ENCODE measurements around the gene CNTNAP2. TPM values are rescaled to one million over a fixed set of nuclear protein-coding genes. Genes with fewer than 3 reads are reported as not detected.
"Not testable (repeated sequence)": the region's sequence is repeated elsewhere in the genome, so short reads cannot be mapped to it uniquely, and the experiment has no call there.

CNTNAP2 gene
- polyA plus RNA-seq, 3 donors from 2014 or later = 0.94 to 1.1 TPM; not detected in 1

- H3K27ac Mint-ChIP-seq = no peak overlapping the region
- DNase-seq = no peak
- no peaks in the 10 kb centered on the region for H3K27me3 Mint-ChIP-seq (ENCODE audit: low read depth in 3 of 3)
- peaks cover 14 to 60% (median 24%) of the 10 kb centered on the region in 6 donors for H3K9me3 Mint-ChIP-seq
- H3K36me3 Mint-ChIP-seq = peaks cover 0 to 5% (median 0%) of the 10 kb centered on the region in 3 donors
- no peak overlapping the region for H3K4me3 Mint-ChIP-seq
- H3K4me1 Mint-ChIP-seq = no peaks in the 10 kb centered on the region
Measured at GRCh38 chr7:146185844-146186243, 69.2 kb downstream of the CNTNAP2 start.

DNA sequence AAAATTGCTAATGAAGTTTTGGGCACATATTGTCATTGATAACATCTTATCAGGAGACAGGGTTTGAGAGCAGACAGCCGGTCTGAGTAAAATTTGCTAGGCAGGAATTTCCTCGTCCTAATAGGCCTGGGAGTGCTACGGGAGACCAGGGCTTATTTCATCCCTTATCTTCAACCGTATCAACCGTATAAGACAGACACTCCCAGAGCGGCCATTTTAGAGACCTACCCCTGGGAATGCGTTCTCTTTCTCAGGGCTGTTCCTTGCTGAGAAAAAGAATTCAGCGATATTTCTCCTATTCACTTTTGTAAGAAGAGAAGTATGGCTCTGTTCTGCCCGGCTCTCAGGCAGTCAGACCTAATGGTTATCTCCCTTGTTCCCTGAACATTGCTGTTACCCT is 74.8 kb downstream of the CNTNAP2 start:
- not testable (repeated sequence) for H3K27ac Mint-ChIP-seq; H3K4me3 Mint-ChIP-seq; DNase-seq; H3K4me1 Mint-ChIP-seq; H3K27me3 Mint-ChIP-seq (ENCODE audit: low read depth in 3 of 3); H3K36me3 Mint-ChIP-seq
- peaks cover 19 to 86% (median 37%) of the 10 kb centered on the region in 6 donors for H3K9me3 Mint-ChIP-seq

GRCh38 chr7:146201945-146202344 is 85.3 kb downstream of the CNTNAP2 start:
- H3K36me3 Mint-ChIP-seq = peaks cover 0 to 3% (median 0%) of the 10 kb centered on the region in 3 donors
- DNase-seq = no peak
- peaks cover 0 to 2% (median 0%) of the 10 kb centered on the region in 3 donors for H3K27me3 Mint-ChIP-seq (ENCODE audit: low read depth in 3 of 3)
- H3K9me3 Mint-ChIP-seq = peaks cover 2 to 34% (median 11%) of the 10 kb centered on the region in 6 donors
- H3K4me3 Mint-ChIP-seq = no peak overlapping the region
- H3K4me1 Mint-ChIP-seq = no peaks in the 10 kb centered on the region
- H3K27ac Mint-ChIP-seq = no peak overlapping the region

- no peaks in the 10 kb centered on the region for H3K4me1 Mint-ChIP-seq
- H3K36me3 Mint-ChIP-seq = no peaks in the 10 kb centered on the region
- DNase-seq = no peak
- no peak overlapping the region for H3K27ac Mint-ChIP-seq
- peaks cover 0 to 31% (median 10%) of the 10 kb centered on the region in 6 donors for H3K9me3 Mint-ChIP-seq
- H3K4me3 Mint-ChIP-seq = no peak overlapping the region
- peaks cover 0 to 2% (median 0%) of the 10 kb centered on the region in 3 donors for H3K27me3 Mint-ChIP-seq (ENCODE audit: low read depth in 3 of 3)
Measured at GRCh38 chr7:146206270-146206669, 89.7 kb downstream of the CNTNAP2 start.

DNA sequence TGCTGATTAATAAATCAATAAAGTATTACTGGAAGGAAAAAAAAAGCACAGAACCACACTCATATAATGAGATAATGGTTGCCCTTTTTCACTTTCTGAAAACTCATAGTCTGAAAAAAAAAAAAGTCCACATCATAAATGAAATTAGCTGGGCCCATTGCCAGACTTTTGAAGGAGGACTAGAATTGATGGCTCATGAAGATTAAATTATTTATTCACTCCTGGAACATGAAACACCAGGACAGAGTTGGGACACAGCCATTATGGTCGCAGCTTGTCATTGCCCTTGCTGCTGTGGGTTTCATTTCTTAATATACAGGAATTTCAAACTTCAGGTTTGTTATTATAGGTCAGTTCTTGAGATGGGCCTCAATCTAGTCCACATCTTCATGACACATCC is 91.9 kb downstream of the CNTNAP2 start:
- Mint-ChIP-seq H3K4me1 (no peaks in the 10 kb centered on the region), H3K27ac (no peak overlapping the region), H3K4me3 (no peak overlapping the region), H3K36me3 (no peaks in the 10 kb centered on the region), H3K27me3 (ENCODE audit: low read depth in 3 of 3) (peaks cover 0 to 2% (median 0%) of the 10 kb centered on the region in 3 donors), H3K9me3 (peaks cover 0 to 18% (median 12%) of the 10 kb centered on the region in 6 donors)
- DNase-seq = no peak

GRCh38 chr7:146214842-146215241 is 98.2 kb downstream of the CNTNAP2 start:
- Mint-ChIP-seq H3K4me3 (no peak overlapping the region), H3K36me3 (no peaks in the 10 kb centered on the region), H3K27ac (no peak overlapping the region), H3K9me3 (peaks cover 8 to 41% (median 22%) of the 10 kb centered on the region in 6 donors), H3K4me1 (no peaks in the 10 kb centered on the region), H3K27me3 (ENCODE audit: low read depth in 3 of 3) (no peaks in the 10 kb centered on the region)
- no peak for DNase-seq

DNA sequence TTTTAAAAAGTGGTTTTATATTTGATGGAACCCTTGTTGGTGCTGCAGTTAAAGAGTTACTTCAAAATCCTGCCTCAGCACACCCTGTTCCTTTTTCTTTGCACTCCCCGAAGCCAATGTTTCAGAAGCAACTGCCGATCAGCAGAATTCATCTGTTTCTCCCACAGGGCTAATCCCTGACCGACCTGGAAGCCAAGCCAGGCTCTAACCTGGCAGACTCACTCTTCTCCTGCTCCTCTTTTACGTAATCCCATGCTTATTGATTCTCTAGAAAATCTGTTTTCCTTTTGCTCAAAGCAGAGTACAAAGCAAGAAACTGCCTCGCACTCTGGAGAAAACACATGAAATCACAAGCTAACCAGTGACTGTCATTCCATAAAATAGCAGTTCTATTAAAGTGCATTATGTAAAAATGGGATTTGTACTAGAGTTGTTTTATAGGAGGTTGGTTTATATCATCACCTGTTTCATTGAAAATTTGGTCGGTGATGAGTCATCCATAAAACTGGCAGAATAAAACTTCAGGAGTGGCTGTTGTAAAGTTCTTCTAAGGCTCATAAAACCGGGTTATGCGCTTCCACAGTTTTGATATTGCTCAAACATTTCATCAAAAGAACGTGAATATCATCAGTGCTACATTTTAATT is 99.9 kb downstream of the CNTNAP2 start:
- Mint-ChIP-seq H3K27ac (no peak overlapping the region), H3K4me3 (no peak overlapping the region), H3K27me3 (ENCODE audit: low read depth in 3 of 3) (no peaks in the 10 kb centered on the region), H3K36me3 (no peaks in the 10 kb centered on the region), H3K9me3 (peaks cover 8 to 36% (median 21%) of the 10 kb centered on the region in 6 donors), H3K4me1 (no peaks in the 10 kb centered on the region)
- no peak for DNase-seq

- Mint-ChIP-seq H3K27me3 (ENCODE audit: low read depth in 3 of 3) (peaks cover 0 to 1% (median 0%) of the 10 kb centered on the region in 3 donors), H3K36me3 (peaks cover 0 to 3% (median 0%) of the 10 kb centered on the region in 3 donors), H3K9me3 (peaks cover 6 to 47% (median 14%) of the 10 kb centered on the region in 6 donors), H3K4me3 (no peak overlapping the region), H3K4me1 (no peaks in the 10 kb centered on the region), H3K27ac (no peak overlapping the region)
- no peak for DNase-seq
Measured at GRCh38 chr7:146223851-146224250, 107.2 kb downstream of the CNTNAP2 start.

- no peaks in the 10 kb centered on the region for H3K27me3 Mint-ChIP-seq (ENCODE audit: low read depth in 3 of 3)
- no peak overlapping the region for H3K27ac Mint-ChIP-seq
- H3K4me1 Mint-ChIP-seq = no peaks in the 10 kb centered on the region
- DNase-seq = no peak
- no peak overlapping the region for H3K4me3 Mint-ChIP-seq
- H3K36me3 Mint-ChIP-seq = peaks cover 0 to under 1% (median 0%) of the 10 kb centered on the region in 3 donors
- H3K9me3 Mint-ChIP-seq = peaks cover 2 to 22% (median 15%) of the 10 kb centered on the region in 6 donors
Measured at GRCh38 chr7:146232604-146233003, 116.0 kb downstream of the CNTNAP2 start.

DNA sequence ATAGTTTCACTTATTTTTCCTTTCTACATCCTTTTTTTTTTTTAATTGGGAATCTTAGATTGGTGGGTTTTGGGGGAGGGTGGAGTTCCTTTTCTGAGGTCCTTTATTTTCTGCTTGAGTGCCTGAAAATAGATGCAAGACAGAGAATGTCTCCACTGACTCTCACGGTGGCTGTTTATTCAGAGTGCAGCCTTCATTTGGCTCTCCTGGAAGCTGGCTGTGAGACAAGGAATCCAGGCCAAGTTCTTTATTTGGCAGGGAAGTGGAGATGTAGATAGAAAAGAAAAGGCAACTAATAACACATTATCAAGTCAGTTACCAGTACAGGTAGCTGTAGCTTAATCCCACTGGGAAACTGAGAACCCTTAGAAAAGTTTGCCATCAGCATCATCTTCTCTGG is 118.6 kb downstream of the CNTNAP2 start:
- no peak overlapping the region for H3K27ac Mint-ChIP-seq

DNA sequence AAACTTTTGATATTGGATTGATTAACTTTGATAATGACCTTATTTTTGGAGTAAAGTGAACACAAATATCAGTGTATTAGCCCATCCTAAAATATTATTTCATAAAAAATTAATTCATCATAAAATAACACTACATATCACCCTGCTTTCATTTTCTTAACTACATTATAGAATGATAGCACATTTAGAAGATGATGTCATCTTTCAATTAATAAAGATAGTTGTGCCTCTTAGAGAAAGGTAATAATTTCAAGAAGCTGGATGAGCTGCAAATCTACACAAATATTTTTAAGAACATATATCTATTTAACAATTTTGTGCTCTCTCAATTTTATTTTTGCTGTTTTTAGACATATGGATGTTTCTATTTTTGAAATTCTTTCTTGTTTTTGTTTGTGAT is 126.1 kb downstream of the CNTNAP2 start:
- H3K4me3 Mint-ChIP-seq = no peak overlapping the region
- H3K27me3 Mint-ChIP-seq (ENCODE audit: low read depth in 3 of 3) = peaks cover 0 to 1% (median 0%) of the 10 kb centered on the region in 3 donors
- no peak overlapping the region for H3K27ac Mint-ChIP-seq
- H3K36me3 Mint-ChIP-seq = peaks cover 0 to 6% (median 0%) of the 10 kb centered on the region in 3 donors
- peaks cover 3 to 43% (median 26%) of the 10 kb centered on the region in 6 donors for H3K9me3 Mint-ChIP-seq
- DNase-seq = no peak
- no peaks in the 10 kb centered on the region for H3K4me1 Mint-ChIP-seq

More for the DNA sequence above, 118.6 kb downstream of the CNTNAP2 start:
- Mint-ChIP-seq H3K27me3 (ENCODE audit: low read depth in 3 of 3) (no peaks in the 10 kb centered on the region), H3K4me1 (no peaks in the 10 kb centered on the region), H3K4me3 (no peak overlapping the region), H3K36me3 (peaks cover 0 to 6% (median 0%) of the 10 kb centered on the region in 3 donors), H3K9me3 (peaks cover 2 to 28% (median 21%) of the 10 kb centered on the region in 6 donors)
- DNase-seq = no peak

- DNase-seq; H3K4me3 Mint-ChIP-seq; H3K27me3 Mint-ChIP-seq (ENCODE audit: low read depth in 3 of 3); H3K4me1 Mint-ChIP-seq; H3K36me3 Mint-ChIP-seq; H3K27ac Mint-ChIP-seq: not testable (repeated sequence)
- peaks cover 4 to 57% (median 39%) of the 10 kb centered on the region in 6 donors for H3K9me3 Mint-ChIP-seq
Measured at GRCh38 chr7:146247991-146248390, 131.4 kb downstream of the CNTNAP2 start.

DNA sequence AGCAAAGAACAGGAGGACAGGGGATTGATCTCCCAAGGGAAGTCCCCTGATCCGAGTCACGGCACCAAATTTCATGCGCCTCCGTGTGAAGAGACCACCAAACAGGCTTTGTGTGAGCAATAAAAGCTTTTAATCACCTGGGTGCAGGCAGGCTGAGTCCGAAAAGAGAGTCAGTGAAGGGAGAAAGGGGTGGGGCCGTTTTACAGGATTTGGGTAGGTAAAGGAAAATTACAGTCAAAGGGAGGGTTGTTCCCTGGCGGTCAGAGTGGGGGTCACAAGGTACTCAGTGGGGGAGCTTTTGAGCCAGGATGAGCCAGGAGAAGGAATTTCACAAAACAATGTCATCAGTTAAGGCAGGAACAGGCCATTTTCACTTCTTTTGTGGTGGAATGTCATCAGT is 132.1 kb downstream of the CNTNAP2 start:
- H3K27me3 Mint-ChIP-seq (ENCODE audit: low read depth in 3 of 3); H3K4me3 Mint-ChIP-seq: not testable (repeated sequence)

DNA sequence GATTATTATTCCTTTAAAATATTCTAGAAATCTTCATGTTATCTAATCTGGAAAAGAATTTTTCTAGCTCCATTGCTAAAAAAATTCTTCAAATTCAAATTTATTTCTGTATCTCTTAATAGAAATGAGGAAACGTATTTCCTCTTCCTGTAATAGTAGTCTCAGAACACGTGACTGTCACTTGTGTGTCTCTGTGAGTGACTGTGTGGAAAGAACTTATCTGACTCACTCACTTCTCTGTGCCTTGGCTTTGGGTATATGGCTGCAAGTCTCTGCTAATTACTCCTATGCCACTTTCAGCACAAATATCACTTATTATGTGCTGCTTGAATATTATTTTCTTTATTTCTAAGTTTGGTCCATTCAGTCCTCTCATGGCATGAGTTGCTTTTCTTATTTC is 132.7 kb downstream of the CNTNAP2 start:
- Mint-ChIP-seq H3K36me3 (peaks cover 0 to 5% (median 0%) of the 10 kb centered on the region in 3 donors), H3K4me1 (no peaks in the 10 kb centered on the region), H3K27ac (no peak overlapping the region), H3K9me3 (peaks cover 2 to 58% (median 41%) of the 10 kb centered on the region in 6 donors), H3K4me3 (no peak overlapping the region), H3K27me3 (ENCODE audit: low read depth in 3 of 3) (peaks cover 0 to 3% (median 0%) of the 10 kb centered on the region in 3 donors)
- no peak for DNase-seq

More for the DNA sequence above, 132.1 kb downstream of the CNTNAP2 start:
- peaks cover 5 to 60% (median 43%) of the 10 kb centered on the region in 6 donors for H3K9me3 Mint-ChIP-seq
- not testable (repeated sequence) for H3K36me3 Mint-ChIP-seq, DNase-seq, H3K27ac Mint-ChIP-seq, H3K4me1 Mint-ChIP-seq

All from immature natural killer cell (primary cell).